GM18868 (cell line): ENCODE measurements around the gene PLCB1.

ENCODE experiments used
- ATAC-seq: cut with Tn5 transposase; IDR thresholded peaks from one replicate; pipeline ENCODE4 v1.9.1; 2021; ENCODE audit warnings: mild to moderate bottlenecking, moderate library complexity; ENCODE audit not compliant: unreplicated experiment

PLCB1 gene

DNA sequence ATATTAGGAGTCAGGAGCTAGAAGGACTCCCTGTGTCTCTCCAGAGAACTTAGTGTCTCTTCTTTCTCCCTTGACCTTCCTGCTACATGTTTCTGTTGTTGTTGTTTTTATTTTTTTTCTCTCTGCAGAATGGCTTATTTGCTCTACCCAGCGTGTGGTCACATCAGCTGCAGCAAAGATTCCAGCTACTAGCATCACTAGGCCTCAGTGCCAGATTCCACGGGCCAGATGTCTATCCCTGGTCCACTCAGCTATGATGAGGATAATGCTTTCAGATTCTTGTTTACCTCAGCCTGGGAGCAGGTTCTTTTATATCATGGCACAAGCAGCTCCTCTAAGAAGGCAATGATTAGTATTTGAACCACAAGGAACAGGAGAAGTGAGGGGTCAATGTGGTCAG is 110.0 kb downstream of the PLCB1 start:
- no peak for ATAC-seq

DNA sequence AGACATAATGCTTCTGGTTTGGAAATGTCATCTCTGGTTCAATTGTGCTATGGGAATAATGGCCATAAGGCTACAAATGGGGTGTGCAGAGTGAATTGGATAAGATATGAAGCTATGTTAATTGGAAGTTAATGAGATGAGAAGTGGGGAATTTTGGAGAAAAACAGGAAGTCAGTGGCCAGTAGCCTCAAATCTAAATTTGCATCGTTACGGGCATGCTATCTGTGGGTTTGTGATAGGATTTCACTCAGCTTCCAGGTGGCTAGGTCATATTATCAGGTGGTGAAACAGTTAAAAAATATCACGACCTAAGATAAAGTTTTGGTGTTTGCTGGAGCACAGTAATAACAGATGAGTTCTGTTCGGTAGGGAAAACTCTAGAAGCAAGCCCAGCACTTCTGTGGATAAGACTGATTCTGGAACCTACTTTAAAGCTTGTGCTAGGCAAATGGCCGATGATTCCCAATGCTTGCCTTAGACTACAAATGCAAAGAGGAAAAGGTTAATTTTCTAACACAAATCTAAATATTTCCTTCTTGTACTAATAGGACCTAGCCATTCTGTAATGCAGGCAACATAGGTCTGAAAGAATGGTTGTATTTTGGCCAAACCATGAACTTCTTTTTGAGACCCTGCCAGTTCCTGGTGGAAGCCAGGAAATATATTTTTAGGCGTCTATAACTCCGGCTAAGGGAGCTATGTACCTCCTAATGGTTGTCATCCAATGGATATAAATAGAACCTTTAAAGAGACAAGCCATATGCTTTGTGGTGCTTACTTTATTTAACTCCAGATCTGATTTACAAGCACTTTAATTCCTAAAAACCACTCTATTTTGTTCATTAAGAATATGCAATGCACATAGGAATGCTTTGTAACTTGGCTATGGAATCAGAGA is 111.0 kb downstream of the PLCB1 start:
- no peak for ATAC-seq

DNA sequence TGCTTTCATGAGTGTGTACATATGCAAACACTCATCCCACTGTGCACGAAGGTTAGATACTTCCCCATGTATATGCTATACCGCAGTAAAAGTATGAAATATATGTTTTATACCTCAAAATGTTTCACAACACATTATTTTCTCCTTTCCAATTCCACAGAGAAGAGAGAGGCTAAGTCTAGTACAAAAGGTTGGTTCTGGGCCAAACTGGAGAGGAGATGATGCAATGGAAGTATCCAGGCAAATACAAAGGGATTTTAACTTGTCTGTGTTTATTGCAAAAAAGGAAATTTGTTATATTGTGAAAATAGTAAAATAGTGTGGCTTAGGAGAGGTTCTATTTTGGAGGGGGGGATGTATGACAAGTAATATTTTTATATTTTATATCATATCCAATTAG is 112.6 kb downstream of the PLCB1 start:
- no peak for ATAC-seq

DNA sequence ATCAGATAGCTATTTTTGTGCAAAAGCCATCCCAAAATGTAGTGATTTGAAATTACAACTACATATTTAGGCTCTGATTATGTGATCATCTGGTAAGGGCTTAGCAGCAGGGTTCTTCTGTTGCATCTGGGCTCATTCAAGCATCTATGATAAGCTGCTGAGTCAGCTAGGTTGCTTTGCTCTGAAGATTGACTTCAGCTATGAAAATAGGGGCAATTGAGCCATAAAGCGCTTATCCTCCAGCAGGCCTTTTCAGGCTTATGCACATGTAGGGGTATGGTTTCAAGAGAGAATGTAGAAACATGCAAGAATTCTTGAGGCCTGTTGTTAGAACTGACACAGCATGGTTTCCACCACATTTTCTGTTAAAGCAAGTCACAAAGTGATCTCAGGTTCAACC is 114.1 kb downstream of the PLCB1 start:
- ATAC-seq: no peak

DNA sequence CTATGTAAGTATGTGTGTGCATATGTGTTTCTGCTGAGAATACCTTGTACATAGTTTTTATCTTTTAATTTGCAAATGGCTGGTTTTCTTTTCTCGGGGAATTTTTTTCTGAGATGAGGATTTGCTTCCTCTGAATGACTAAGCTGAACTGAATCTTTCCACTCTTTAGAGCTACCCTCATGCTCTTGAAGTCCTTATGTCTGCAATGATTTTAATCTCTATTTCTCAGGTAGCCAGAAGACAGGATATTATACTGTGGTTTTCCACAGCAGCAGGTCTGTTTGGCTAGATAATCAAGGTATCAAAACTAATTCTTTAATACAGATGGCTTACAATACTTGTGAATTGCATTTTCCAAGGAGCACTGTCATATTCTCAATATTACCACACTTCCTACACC is 114.7 kb downstream of the PLCB1 start:
- ATAC-seq: no peak

DNA sequence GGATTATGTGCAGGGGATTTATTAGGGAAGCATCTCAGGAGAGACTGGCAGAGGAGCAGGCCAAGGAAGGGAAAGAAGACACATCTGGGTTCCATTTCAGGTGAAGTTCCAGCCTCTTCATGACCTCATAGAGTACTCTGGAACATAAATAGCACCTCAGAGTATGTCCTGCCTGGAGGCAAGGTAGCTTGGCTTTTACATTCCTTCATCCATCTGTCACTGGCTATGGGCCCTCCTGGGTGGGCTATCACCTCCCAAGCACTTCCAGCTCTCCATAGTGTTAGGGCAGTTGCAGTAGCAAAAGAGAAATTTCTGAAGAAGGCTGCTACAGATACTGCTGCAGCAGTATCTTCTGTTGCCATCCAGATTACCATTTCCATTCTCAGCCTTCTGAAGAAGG is 116.0 kb downstream of the PLCB1 start:
- ATAC-seq: no peak

DNA sequence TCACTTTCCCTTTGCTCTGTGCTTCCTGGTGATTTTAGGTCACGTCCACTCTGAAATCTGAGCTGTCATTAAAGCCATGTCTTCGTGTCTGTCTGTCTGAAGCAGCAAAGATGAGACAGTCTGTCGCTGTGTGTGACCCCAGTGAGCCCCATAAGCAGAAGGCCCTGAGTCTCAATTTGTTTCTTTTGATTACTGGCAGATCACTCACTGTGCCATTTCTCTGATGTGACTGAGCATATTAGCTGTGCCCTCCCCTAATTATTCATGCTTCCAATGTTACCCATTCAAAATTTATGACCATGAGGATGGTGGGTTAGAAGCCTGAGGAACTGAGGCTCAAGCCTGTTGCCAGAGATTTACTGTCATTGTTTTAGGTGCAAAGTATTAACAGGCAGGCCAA is 117.6 kb downstream of the PLCB1 start:
- ATAC-seq: no peak

DNA sequence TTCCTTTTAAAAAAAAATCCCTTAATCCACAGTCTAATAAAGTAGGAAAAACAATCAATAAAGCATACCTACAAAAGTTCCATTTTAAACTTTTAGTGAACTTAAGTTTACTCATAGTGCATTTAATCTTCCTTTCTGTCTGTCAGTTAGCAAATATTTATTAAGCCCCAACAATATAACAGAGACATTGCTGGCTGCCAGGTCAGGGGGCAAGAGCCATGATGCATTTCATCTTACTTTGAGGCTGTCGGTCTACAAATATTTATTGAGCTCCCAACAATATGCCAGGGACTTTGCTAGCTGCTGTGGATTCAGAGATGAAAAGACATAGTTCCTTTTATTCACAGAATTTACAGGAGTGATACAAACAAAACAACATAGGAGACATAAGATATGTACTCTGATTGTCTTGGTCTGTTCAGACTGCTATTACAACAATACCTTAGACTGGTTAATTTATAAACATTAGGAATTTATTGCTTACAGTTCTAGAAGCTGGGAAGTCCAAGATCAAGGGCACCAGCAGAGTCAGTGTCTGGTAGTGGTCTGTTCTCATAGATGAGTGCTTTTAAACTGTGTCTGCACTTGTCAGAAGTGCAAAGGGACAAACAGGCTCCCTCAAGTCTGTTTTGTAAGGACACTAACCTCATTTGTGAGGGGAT is 118.6 kb downstream of the PLCB1 start:
- ATAC-seq: no peak

DNA sequence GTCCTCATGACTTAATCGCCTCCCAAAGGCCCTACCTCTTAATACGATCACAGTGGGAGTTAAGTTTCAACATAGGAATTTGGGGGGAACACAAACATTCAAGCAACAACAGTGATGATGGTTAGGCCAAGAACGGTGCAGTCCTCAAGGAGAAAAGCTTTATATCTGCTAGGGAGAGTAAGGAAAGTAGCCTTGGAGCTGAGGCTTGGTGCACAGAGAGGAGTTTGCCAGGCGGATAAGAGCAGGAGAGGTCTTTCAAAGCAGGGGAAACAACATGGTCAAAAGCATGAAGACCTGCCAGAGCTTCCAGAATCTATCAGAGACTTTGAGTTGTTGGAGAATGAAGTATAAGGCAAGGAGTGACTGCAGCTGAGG is 119.1 kb downstream of the PLCB1 start:
- no peak for ATAC-seq

DNA sequence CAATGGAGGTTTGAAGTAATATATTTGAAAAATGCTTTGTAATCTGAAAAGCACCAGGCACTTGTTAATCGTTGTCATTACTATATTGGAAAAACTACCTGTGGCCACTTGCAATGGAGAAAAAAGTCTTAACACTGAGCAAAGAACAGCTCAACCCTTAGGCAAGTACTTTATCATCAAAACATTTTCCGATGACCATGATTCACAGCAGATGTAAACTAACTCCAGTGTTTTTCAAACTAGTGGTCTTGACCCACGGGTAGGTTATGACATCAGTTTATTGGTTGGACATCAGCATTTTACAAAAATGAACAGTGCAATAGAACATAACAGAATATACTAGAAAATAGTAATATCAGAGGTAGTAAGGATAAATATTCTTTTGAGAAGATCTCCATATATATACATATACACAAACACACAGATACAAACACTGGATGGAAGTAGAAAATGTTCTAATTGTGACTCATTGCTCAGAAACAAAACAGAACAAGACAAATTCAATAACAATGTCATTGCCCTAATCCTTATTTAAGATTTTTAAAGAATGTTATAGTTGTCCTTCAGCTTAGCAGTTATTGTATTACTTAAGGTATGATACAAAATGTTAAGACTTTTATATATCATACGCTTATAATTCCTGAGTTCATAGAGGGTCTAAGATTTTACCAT is 123.0 kb downstream of the PLCB1 start:
- ATAC-seq: no peak

DNA sequence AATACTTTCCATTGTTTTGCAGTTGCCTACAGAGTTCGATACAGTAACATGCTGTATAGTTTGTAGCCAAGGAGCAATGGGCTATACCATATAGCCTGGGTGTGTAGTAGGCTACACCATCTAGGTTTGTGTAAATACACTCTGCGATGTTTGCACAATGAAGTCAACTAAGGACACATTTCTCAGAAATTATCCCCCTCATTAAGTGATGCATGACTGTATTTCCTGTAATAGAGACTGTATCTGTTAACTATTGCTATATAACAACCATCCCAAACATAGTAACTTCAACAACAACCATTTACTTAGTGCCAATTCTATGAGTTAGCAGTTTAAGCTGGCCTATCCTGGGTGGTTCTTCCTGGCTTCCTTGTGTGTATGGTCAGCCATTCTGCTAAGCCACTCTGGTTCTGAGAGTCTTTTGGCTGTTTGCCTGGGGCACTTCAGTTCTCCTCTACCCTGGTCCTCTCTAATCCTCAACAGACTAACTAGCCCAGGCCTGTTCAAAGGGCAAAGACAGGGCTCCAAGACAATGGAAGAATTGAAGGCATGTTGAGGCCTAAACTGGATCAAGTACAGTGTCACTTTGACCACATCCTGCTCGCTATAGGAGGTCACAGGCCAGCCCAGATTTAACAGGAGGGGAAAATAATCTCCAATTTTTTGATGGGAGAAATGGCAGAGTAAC is 124.0 kb downstream of the PLCB1 start:
- ATAC-seq: no peak

DNA sequence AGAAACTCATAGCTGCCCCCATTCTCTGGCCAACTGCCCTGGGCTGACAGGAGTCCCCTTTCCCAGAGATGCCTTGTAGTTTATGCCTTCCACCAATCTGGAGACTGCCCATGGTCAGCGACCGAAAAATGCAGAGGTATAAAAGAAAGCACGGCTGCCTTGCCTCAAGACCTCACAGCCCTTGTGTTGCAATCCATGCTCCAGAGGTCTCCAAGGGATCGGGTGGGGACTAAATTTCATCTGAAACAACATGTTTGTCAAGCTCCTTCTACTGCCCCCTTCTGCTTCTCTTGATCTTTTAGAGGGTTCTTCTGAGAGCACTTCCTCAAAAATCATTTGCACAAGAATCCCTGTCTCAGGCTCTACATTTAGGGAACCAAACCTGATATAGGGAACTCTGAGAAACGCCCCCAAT is 128.8 kb downstream of the PLCB1 start:
- ATAC-seq: no peak

DNA sequence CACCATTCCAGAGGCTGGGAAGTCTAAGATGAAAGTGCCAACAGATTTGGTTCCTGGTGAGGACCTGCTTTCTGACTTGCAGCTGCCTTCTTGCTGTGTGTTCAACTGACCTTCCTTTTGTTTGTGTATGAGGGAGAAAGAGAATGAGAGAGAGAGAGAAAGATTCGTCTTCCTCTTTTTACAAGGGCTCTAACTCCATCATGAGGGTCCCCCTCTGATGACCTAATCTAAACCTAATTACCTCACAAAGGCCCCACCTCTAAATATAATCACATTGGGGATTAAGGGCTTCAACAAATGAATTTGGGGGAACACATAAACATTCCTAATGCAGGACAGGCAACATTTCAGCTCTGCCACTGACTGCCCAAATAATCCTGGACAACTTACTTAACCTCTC is 130.7 kb downstream of the PLCB1 start:
- ATAC-seq: no peak

DNA sequence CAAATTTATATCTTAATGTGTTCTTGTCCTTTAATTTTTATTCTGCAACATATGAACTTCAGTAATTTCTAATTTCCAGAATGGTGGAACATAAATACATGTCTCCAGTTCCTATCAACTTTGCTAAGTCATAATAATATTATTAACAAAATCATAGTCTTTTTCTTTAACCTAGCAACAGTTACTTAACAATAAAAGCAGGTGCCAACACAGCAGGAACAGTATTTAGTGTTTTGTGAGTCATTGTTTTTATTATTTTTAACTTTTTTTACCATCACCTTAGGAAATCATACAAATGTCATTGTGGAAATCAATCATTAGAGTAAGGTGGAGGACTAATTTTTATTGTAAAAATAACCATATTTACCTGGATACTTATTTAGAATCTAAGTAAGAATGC is 133.5 kb downstream of the PLCB1 start:
- ATAC-seq: no peak

DNA sequence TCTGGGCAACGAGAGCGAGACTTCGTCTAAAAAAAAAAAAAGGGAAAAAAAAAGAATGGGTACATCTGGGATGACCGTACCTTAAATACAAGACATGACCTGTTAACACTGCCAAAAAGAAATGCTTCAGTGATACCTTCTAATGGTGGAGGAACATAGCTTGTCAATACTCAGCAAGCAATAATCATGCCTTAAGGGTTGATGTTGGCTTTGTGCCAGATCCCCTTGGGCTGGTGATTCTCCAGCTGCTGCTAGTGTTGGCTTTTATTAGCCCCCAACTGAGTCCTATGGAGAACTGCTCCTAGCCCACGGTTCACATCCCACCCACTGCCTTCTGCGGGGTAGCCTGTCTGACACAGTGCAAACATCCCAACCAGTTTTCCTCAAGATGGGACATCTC is 134.9 kb downstream of the PLCB1 start:
- ATAC-seq: no peak

DNA sequence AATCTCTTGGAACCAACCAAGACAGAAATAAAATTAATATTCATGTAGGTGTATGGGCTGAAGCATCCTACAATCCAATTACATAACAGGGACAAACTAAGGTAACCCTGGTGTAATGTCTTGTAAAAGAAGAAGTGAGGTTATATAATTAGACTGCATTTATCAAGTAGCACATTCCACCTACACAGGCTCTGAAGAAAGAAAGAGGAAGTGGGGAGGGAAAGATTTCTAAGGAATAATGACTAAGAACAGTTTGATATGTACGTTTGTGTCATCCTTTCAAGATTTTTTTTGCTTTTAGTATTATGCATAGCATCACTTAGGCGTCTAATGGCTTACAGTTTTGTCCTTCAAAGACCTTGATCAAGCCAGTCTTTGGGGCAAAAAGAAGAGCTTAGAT is 139.7 kb downstream of the PLCB1 start:
- ATAC-seq: no peak

DNA sequence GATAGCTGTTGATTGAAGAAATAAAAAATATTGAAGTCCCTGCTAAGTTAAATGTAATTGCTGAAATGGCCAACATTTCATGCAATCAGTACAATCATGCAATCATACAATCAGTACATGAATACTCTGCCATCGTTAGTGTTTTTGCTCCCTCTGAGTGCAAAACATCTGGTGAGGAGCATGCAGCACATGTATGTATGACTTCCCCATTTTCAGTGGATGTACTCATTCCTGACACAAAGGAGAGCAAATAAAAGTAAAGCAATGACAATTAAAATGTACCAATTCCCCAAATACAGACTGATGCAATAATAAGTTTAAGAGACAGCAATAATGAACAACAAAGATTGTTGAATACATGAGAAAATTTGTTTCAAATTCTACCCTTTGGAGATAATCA is 140.7 kb downstream of the PLCB1 start:
- no peak for ATAC-seq

DNA sequence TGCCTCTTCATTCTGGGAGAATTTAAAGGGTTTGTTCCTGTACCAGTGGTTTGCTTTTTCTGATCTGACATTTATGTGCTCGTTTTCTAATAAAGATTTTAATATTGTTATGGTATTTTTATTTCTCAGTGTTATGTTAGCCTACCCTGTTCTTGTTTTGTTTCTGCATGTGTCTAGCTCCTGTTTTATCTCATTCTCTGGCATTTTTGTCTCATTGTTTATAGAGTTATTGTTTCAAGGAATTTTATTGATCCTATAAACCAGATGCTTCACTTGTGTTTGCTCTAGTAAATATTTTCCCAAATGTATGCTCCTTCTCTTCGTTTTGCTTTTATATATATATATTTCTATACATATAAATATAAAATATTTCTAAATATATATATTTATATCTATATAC is 152.8 kb downstream of the PLCB1 start:
- ATAC-seq: no peak

DNA sequence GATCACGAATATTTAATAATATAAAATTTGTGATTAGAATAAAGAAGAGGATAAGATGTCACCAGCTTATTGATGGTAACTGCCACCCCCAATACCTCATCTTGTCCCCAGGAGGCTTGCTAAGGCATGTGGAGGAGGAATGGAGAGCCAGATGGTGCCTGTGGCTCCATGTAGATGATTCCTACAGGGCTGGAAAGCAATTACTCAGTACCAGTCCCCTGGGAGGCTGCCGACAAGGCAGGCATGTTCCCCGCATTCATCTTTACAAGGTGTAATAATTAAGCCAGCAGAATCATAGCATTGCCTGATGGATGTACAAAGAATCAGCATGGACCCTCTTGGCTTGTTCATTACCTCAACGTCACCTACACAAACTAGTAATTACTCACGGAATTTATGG is 155.3 kb downstream of the PLCB1 start:
- no peak for ATAC-seq

DNA sequence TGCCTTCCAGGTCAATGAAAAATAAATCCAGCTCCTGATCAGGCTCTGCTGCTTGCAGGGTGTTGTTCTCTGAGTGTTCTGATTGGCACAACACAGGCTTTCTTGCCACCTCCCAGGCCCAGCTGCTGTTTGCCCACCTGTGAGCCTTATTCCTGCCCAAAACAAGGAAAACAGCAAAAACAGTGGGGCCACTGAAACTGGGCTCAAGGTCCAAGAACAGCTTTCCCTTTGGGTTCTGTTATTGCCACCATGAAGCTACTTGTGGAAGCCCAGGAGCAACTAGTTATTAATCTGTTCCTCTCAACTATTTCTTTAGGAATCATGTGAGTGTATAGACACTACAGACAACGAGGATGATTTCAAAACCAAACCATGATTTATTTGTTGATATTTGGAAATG is 159.1 kb downstream of the PLCB1 start:
- no peak for ATAC-seq

DNA sequence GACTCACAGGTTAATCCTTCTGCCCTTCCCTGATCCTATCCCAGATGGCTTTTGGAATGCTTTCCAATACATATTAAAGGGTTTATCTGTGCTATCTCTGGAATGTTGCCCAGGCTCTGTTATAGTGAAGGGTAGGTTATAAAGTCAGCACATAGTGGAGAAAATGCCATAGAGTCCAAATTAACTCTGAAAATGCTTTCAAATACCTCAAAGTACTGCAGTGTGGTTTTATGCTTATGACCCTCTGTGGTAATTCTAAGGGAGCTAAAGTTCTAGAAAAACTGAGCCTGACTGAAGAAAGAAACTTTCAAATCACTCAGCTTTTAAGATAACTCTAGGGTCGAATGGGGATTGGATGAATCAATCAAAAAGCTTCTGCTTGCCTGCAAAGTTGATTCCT is 159.8 kb downstream of the PLCB1 start:
- ATAC-seq: no peak
